Hypothalamus (tissue), 51 donors: Measurements from ENCODE around the gene C2orf66.

Experiments used
- DNase-seq, 51 donors: peaks; one replicate each; lab custom pipeline; 2025; lab: John Stamatoyannopoulos, UW

The C2orf66 gene

GRCh38 chr2:196767101-196767500 lies 42.1 kb downstream of the C2orf66 start:
- DNase-seq, result no peak

- no peak for DNase-seq
These were observed 49.8 kb downstream of the C2orf66 start for GRCh38 chr2:196759378-196759706.

DNA sequence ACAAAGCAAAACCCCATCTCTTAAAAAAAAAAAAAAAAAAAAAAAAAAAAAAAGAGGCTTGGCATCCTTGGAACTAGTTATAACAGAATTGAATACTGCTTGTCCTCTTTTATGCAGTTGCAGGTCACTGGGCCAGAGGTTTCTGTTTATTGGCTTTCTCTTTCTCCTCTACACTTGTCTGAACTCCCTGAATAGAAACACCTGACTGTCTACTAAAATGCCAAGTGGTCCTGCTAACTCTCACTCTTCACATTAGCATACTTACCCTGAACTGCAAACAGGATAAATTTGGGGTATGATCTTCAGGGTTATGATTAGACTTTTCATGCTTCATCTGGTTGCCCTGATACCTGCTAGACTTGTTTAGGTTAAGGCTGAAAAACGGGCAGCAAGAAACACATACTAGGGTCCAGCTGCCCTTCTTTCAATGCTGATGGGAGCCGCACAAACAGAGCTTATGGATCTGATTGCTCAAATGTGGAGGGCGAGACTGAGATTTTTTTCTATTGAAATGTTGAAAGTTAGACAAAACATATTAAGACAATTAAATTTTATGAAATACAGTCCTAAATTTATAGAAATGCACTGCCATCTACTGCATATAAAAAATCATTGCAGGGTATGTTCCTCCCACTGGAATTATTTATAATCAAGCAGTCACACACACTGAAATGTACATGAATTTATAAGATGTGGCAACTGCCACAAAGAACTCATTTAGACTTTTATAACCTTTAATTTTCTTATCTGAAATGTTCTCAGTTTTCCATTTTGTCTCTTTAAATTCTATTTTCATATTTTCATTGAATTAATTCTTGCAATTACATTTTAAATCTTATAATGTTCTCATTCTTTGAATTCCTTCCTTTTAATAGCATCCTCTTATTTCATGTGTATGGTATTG lies 50.4 kb downstream of the C2orf66 start:
- peak in 1 of 51 donors; percentile 6 for DNase-seq
